GM23338 (cell line): ENCODE data around the gene ZNF581. TPM values are rescaled to one million over a fixed set of nuclear protein-coding genes. Genes with fewer than 3 reads are reported as not detected.

Source experiments
- ATAC-seq: fragments of 200-7000 bp; cut with Tn5 transposase; 3 replicates; pipeline ENCODE4 v1.9.1; 2020
- DNase-seq: peaks from one replicate; pipeline ENCODE4 v3.0.0-alpha.2; 2015; ENCODE audit warnings: low spot score
- H2AFZ ChIP-seq: fragments of 200-600 bp; sonication (generic); 2 replicates; pipeline ENCODE4 v1.8.0; 2016; ENCODE audit warnings: antibody characterized with exemption, mild to moderate bottlenecking, moderate library complexity
- H3F3A ChIP-seq: fragments of 200-600 bp; sonication (generic); replicated peaks from 2 replicates; pipeline ENCODE4 v1.8.0; 2017; ENCODE audit warnings: antibody characterized with exemption, mixed run types, low read depth
- H3K27ac ChIP-seq: fragments of 200-600 bp; sonication (generic); 2 replicates; pipeline ENCODE4 v1.6.1; 2016; ENCODE audit warnings: low read depth
- H3K27me3 ChIP-seq: fragments of 200-600 bp; sonication (generic); 2 replicates; pipeline ENCODE4 v1.8.0; 2016; ENCODE audit warnings: mild to moderate bottlenecking, mixed run types, moderate library complexity; ENCODE audit not compliant: insufficient read depth
- H3K36me3 ChIP-seq: fragments of 200-600 bp; sonication (generic); 2 replicates; pipeline ENCODE4 v1.8.0; 2016; ENCODE audit warnings: mild to moderate bottlenecking; ENCODE audit not compliant: insufficient read depth
- H3K4me1 ChIP-seq: fragments of 200-600 bp; sonication (generic); 2 replicates; pipeline ENCODE4 v1.8.0; 2016; ENCODE audit warnings: mild to moderate bottlenecking, moderate library complexity; ENCODE audit not compliant: insufficient read depth
- H3K4me2 ChIP-seq: fragments of 200-600 bp; sonication (generic); 2 replicates; pipeline ENCODE4 v1.7.1; 2017; ENCODE audit warnings: mixed run types
- H3K4me3 ChIP-seq: fragments of 200-600 bp; sonication (generic); 2 replicates; pipeline ENCODE4 v1.6.1; 2016; ENCODE audit warnings: mixed run types
- H3K79me2 ChIP-seq: fragments of 200-600 bp; sonication (generic); replicated peaks from 2 replicates; pipeline ENCODE4 v1.8.0; 2017; ENCODE audit warnings: mild to moderate bottlenecking; ENCODE audit not compliant: insufficient read depth
- H3K9me2 ChIP-seq: fragments of 200-600 bp; sonication (generic); 2 replicates; pipeline ENCODE4 v1.8.0; 2017; ENCODE audit not compliant: insufficient read depth
- H4K20me1 ChIP-seq: fragments of 200-600 bp; sonication (generic); replicated peaks from 2 replicates; pipeline ENCODE4 v1.8.0; 2017; ENCODE audit warnings: mild to moderate bottlenecking; ENCODE audit not compliant: insufficient read depth
- H3K27ac Mint-ChIP-seq: 2 replicates; pipeline ENCODE4 v1.8.0; 2020; ENCODE audit warnings: inconsistent platforms, mild to moderate bottlenecking, moderate library complexity, mixed read lengths
- H3K27me3 Mint-ChIP-seq: 3 replicates; pipeline ENCODE4 v1.8.0; 2022; ENCODE audit warnings: low read depth, mild to moderate bottlenecking, moderate library complexity, mixed read lengths, inconsistent platforms; ENCODE audit not compliant: insufficient read depth, poor library complexity
- H3K36me3 Mint-ChIP-seq: 3 replicates; pipeline ENCODE4 v1.8.0; 2021; ENCODE audit warnings: low read depth, mild to moderate bottlenecking, inconsistent platforms, moderate library complexity, mixed read lengths
- H3K4me1 Mint-ChIP-seq: 3 replicates; pipeline ENCODE4 v1.8.0; 2020; ENCODE audit warnings: mild to moderate bottlenecking, inconsistent platforms, mixed read lengths
- H3K4me3 Mint-ChIP-seq: 3 replicates; pipeline ENCODE4 v1.8.0; 2021; ENCODE audit warnings: moderate library complexity, mild to moderate bottlenecking, inconsistent platforms, mixed read lengths
- H3K9me3 Mint-ChIP-seq: 3 replicates; pipeline ENCODE4 v1.8.0; 2020; ENCODE audit warnings: moderate library complexity, mild to moderate bottlenecking, inconsistent platforms, mixed read lengths
- CREB1 ChIP-seq: fragments of 250-450 bp; sonication (Bioruptor Pico); IDR thresholded peaks from 2 replicates; pipeline ENCODE4 v1.5.0; 2020; ENCODE audit warnings: low read depth, mild to moderate bottlenecking, moderate library complexity
- CTCF ChIP-seq, 2 experiments: fragments of 200-600 bp in 1 of 2; sonication (generic) in 1 of 2; conservative IDR thresholded peaks; 2 replicates each; pipeline versions ENCODE4 v1.5.1 to v1.6.1; 2016 to 2017; ENCODE audit warnings: antibody characterized with exemption in 2 of 2, low read depth in 2 of 2, mild to moderate bottlenecking in 2 of 2, moderate library complexity in 1 of 2
- EZH2 ChIP-seq: fragments of 200-600 bp; sonication (generic); IDR thresholded peaks from one replicate; pipeline ENCODE4 v1.8.0; 2017; ENCODE audit warnings: antibody characterized with exemption, mild to moderate bottlenecking, low read depth; ENCODE audit not compliant: unreplicated experiment
- EZH2phosphoT487 ChIP-seq: fragments of 200-600 bp; sonication (generic); IDR thresholded peaks from one replicate; pipeline ENCODE4 v1.8.1; 2018; ENCODE audit warnings: antibody characterized with exemption; ENCODE audit not compliant: unreplicated experiment
- JUNB ChIP-seq: IDR thresholded peaks from one replicate; pipeline ENCODE4 v1.6.1; 2016; ENCODE audit warnings: antibody characterized with exemption; ENCODE audit not compliant: unreplicated experiment
- NANOG ChIP-seq: IDR thresholded peaks from 2 replicates; pipeline ENCODE4 v1.6.1; 2016; ENCODE audit warnings: antibody characterized with exemption, borderline replicate concordance
- POLR2AphosphoS5 ChIP-seq: IDR thresholded peaks from 2 replicates; pipeline ENCODE4 v1.6.1; 2016; ENCODE audit warnings: antibody characterized with exemption, low read depth
- REST ChIP-seq: IDR thresholded peaks from one replicate; pipeline ENCODE4 v1.6.1; 2018; ENCODE audit warnings: antibody characterized with exemption; ENCODE audit not compliant: unreplicated experiment
- STAT1 ChIP-seq: IDR thresholded peaks from one replicate; pipeline ENCODE4 v1.6.1; 2016; ENCODE audit warnings: antibody characterized with exemption; ENCODE audit not compliant: unreplicated experiment
- ZNF114 ChIP-seq: fragments of 250-450 bp; sonication (Bioruptor Pico); IDR thresholded peaks from 2 replicates; pipeline ENCODE4 v1.5.0; 2020; ENCODE audit warnings: mild to moderate bottlenecking, moderate library complexity
- ZNF331 ChIP-seq: fragments of 250-450 bp; sonication (Bioruptor Pico); IDR thresholded peaks from 2 replicates; pipeline ENCODE4 v1.5.0; 2020; ENCODE audit warnings: low read depth, mild to moderate bottlenecking, moderate library complexity
- polyA plus RNA-seq: library from polyadenylated mRNA; unstranded; fragments of >200 nt; fragmentation: Nextera tagmentation; extraction: Ambion mirVana; gene quantifications from 2 replicates; pipeline ENCODE4 v1.2.1, GENCODE V29; 2016
- total RNA-seq: library from RNA; depleted of rRNA; stranded (reverse); fragments of >200 nt; shearing (Covaris generic); gene quantifications from 2 replicates; pipeline ENCODE4 v1.2.3, GENCODE V29; 2014
- TF ChIP-seq, protein P1 (sequence below): IDR thresholded peaks from 2 replicates; pipeline ENCODE4 v1.6.1; 2016; ENCODE audit warnings: antibody characterized with exemption
- TF ChIP-seq, protein P2 (sequence below): fragments of 250-450 bp; sonication (Bioruptor Pico); IDR thresholded peaks from 2 replicates; pipeline ENCODE4 v1.5.0; 2020; ENCODE audit warnings: mild to moderate bottlenecking, moderate library complexity

Gene ZNF581
- total and polyA plus RNA-seq, 2 experiments from 2014 or later = 48.5 to 87.6 TPM

- no peak overlapping the region for H3K27ac Mint-ChIP-seq
- no peak for TF ChIP-seq EZH2
- no peak for TF ChIP-seq CTCF (conservative IDR thresholded peaks at IDR 0.05; ENCODE audit: low read depth in 2 of 2)
- TF ChIP-seq, protein P1, sequence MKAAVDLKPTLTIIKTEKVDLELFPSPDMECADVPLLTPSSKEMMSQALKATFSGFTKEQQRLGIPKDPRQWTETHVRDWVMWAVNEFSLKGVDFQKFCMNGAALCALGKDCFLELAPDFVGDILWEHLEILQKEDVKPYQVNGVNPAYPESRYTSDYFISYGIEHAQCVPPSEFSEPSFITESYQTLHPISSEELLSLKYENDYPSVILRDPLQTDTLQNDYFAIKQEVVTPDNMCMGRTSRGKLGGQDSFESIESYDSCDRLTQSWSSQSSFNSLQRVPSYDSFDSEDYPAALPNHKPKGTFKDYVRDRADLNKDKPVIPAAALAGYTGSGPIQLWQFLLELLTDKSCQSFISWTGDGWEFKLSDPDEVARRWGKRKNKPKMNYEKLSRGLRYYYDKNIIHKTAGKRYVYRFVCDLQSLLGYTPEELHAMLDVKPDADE = no peak
- no peak for TF ChIP-seq REST
- TF ChIP-seq NANOG = no peak
- no peak for TF ChIP-seq POLR2AphosphoS5
- no peak for TF ChIP-seq ZNF331 (CRISPR knock-in tag)
- no peak for TF ChIP-seq EZH2phosphoT487
- no peak for TF ChIP-seq STAT1
- no peak for TF ChIP-seq JUNB
- TF ChIP-seq, protein P2, sequence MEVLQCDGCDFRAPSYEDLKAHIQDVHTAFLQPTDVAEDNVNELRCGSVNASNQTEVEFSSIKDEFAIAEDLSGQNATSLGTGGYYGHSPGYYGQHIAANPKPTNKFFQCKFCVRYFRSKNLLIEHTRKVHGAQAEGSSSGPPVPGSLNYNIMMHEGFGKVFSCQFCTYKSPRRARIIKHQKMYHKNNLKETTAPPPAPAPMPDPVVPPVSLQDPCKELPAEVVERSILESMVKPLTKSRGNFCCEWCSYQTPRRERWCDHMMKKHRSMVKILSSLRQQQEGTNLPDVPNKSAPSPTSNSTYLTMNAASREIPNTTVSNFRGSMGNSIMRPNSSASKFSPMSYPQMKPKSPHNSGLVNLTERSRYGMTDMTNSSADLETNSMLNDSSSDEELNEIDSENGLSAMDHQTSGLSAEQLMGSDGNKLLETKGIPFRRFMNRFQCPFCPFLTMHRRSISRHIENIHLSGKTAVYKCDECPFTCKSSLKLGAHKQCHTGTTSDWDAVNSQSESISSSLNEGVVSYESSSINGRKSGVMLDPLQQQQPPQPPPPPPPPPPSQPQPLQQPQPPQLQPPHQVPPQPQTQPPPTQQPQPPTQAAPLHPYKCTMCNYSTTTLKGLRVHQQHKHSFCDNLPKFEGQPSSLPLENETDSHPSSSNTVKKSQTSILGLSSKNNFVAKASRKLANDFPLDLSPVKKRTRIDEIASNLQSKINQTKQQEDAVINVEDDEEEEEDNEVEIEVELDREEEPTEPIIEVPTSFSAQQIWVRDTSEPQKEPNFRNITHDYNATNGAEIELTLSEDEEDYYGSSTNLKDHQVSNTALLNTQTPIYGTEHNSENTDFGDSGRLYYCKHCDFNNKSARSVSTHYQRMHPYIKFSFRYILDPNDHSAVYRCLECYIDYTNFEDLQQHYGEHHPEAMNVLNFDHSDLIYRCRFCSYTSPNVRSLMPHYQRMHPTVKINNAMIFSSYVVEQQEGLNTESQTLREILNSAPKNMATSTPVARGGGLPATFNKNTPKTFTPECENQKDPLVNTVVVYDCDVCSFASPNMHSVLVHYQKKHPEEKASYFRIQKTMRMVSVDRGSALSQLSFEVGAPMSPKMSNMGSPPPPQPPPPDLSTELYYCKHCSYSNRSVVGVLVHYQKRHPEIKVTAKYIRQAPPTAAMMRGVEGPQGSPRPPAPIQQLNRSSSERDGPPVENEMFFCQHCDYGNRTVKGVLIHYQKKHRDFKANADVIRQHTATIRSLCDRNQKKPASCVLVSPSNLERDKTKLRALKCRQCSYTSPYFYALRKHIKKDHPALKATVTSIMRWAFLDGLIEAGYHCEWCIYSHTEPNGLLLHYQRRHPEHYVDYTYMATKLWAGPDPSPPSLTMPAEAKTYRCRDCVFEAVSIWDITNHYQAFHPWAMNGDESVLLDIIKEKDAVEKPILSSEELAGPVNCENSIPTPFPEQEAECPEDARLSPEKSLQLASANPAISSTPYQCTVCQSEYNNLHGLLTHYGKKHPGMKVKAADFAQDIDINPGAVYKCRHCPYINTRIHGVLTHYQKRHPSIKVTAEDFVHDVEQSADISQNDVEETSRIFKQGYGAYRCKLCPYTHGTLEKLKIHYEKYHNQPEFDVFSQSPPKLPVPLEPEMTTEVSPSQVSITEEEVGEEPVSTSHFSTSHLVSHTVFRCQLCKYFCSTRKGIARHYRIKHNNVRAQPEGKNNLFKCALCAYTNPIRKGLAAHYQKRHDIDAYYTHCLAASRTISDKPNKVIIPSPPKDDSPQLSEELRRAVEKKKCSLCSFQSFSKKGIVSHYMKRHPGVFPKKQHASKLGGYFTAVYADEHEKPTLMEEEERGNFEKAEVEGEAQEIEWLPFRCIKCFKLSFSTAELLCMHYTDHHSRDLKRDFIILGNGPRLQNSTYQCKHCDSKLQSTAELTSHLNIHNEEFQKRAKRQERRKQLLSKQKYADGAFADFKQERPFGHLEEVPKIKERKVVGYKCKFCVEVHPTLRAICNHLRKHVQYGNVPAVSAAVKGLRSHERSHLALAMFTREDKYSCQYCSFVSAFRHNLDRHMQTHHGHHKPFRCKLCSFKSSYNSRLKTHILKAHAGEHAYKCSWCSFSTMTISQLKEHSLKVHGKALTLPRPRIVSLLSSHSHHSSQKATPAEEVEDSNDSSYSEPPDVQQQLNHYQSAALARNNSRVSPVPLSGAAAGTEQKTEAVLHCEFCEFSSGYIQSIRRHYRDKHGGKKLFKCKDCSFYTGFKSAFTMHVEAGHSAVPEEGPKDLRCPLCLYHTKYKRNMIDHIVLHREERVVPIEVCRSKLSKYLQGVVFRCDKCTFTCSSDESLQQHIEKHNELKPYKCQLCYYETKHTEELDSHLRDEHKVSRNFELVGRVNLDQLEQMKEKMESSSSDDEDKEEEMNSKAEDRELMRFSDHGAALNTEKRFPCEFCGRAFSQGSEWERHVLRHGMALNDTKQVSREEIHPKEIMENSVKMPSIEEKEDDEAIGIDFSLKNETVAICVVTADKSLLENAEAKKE (CRISPR knock-in tag) = no peak
- TF ChIP-seq CREB1 (CRISPR knock-in tag) = no peak
- no peak for TF ChIP-seq ZNF114 (CRISPR knock-in tag)
- H3K27me3 Mint-ChIP-seq = peaks cover 45% of the 10 kb centered on the region
- Histone ChIP-seq H3K27me3 (no peaks in the 10 kb centered on the region), H3F3A (peaks cover 15% of the 10 kb centered on the region; the same call in 1 of the 2 replicates), H3K4me2 (peak overlapping the region; percentile 87), H4K20me1 (no peaks in the 10 kb centered on the region), H2AFZ (no peak overlapping the region), H3K4me3 (peak overlapping the region; percentile 65), H3K4me1 (no peaks in the 10 kb centered on the region; the same call in 1 of the 2 replicates), H3K27ac (no peak overlapping the region), H3K79me2 (peaks cover 32% of the 10 kb centered on the region), H3K36me3 (no peaks in the 10 kb centered on the region), H3K9me2 (no peaks in the 10 kb centered on the region)
- DNase-seq = peak; percentile 48
- peaks cover 30% of the 10 kb centered on the region for H3K4me1 Mint-ChIP-seq
- ATAC-seq = peak; percentile 12
- H3K9me3 Mint-ChIP-seq = no peaks in the 10 kb centered on the region
- peak overlapping the region; percentile 73 for H3K4me3 Mint-ChIP-seq
- H3K36me3 Mint-ChIP-seq = peaks cover 39% of the 10 kb centered on the region
Observed at GRCh38 chr19:55648585-55649267, 5.3 kb downstream of the ZNF581 start.
